Ramos (cell line): ENCODE measurements around the gene SLC1A7.

Experiments used
- in situ Hi-C: fragments of 300-500 bp; cut with MboI; formaldehyde crosslinking; loops from one replicate; pipeline ENCODE4 v1.14.3; 2022; ENCODE audit warnings: low sequenced_read_pairs; ENCODE audit not compliant: unreplicated experiment

Gene SLC1A7

GRCh38 chr1:53038566-53038965 is 103.9 kb downstream of the SLC1A7 start:
- in situ Hi-C loops = no loop called here
